ENCODE data around the gene NGDN.

GRCh38 chr14:23450379-23450778, 19.1 kb upstream of the NGDN start:
- TF ChIP-seq REST (IDR thresholded peaks at IDR 0.05; ENCODE audit: insufficient read depth in 1 of 2, low read depth in 2 of 2, low read length in 1 of 2) (no peak), CTCF (IDR thresholded peaks at IDR 0.05) (no peak), POLR2AphosphoS5 (IDR thresholded peaks at IDR 0.05; ENCODE audit: low read depth, low read length) (no peak), TCF7L2 (IDR thresholded peaks at IDR 0.05; ENCODE audit: low read depth, low read length) (no peak)

Data from Panc1 (cell line).